ENCODE data around the gene TTLL11.

GRCh38 chr9:121802753-121803152 is 290.4 kb downstream of the TTLL11 start:
- TF ChIP-seq, protein P1, sequence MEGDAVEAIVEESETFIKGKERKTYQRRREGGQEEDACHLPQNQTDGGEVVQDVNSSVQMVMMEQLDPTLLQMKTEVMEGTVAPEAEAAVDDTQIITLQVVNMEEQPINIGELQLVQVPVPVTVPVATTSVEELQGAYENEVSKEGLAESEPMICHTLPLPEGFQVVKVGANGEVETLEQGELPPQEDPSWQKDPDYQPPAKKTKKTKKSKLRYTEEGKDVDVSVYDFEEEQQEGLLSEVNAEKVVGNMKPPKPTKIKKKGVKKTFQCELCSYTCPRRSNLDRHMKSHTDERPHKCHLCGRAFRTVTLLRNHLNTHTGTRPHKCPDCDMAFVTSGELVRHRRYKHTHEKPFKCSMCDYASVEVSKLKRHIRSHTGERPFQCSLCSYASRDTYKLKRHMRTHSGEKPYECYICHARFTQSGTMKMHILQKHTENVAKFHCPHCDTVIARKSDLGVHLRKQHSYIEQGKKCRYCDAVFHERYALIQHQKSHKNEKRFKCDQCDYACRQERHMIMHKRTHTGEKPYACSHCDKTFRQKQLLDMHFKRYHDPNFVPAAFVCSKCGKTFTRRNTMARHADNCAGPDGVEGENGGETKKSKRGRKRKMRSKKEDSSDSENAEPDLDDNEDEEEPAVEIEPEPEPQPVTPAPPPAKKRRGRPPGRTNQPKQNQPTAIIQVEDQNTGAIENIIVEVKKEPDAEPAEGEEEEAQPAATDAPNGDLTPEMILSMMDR (conservative IDR thresholded peaks at IDR 0.05; ENCODE audit: low read length), result no peak
- no peak for TF ChIP-seq EZH2phosphoT487 (IDR thresholded peaks at IDR 0.05; ENCODE audit: borderline replicate concordance, low read depth, low read length)
